Measurements from ENCODE around the gene CHST2.
"Not testable (repeated sequence)": the region's sequence is repeated elsewhere in the genome, so short reads cannot be mapped to it uniquely, and the experiment has no call there.

CHST2 gene

GRCh38 chr3:143119009-143119914 lies at the start of gene CHST2:
Gene CHST2, plus strand, starts transcription at chr3:143119771. Its CDS starts 1,046 bp downstream, at chr3:143120817.
- peak within 1 kb of the TSS; percentile 82 for H3K4me3 ChIP-seq (ENCODE audit: low read depth, low read length)
- TF ChIP-seq CTCF (IDR thresholded peaks at IDR 0.05; ENCODE audit: low read depth, low read length) = peak; percentile 4
- peak; percentile 78 for DNase-seq (ENCODE audit: low read depth, low spot score)
- in situ Hi-C loops (cut with HindIII; ENCODE audit: low sequenced_read_pairs) = no loop called here

GRCh38 chr3:143070977-143071551 lies 48.5 kb upstream of the CHST2 start:
- in situ Hi-C loops (cut with HindIII; ENCODE audit: low sequenced_read_pairs) = no loop called here
- peak; percentile 2 for TF ChIP-seq CTCF (IDR thresholded peaks at IDR 0.05; ENCODE audit: low read depth, low read length)
- DNase-seq (ENCODE audit: low read depth, low spot score) = peak; percentile 75
- H3K4me3 ChIP-seq (ENCODE audit: low read depth, low read length) = no peak overlapping the region

- in situ Hi-C loops (cut with HindIII; ENCODE audit: low sequenced_read_pairs) = no loop called here
- TF ChIP-seq CTCF (IDR thresholded peaks at IDR 0.05; ENCODE audit: low read depth, low read length) = no peak
- H3K4me3 ChIP-seq (ENCODE audit: low read depth, low read length) = no peak overlapping the region
These were observed 47.8 kb upstream of the CHST2 start for GRCh38 chr3:143071776-143072175.

DNA sequence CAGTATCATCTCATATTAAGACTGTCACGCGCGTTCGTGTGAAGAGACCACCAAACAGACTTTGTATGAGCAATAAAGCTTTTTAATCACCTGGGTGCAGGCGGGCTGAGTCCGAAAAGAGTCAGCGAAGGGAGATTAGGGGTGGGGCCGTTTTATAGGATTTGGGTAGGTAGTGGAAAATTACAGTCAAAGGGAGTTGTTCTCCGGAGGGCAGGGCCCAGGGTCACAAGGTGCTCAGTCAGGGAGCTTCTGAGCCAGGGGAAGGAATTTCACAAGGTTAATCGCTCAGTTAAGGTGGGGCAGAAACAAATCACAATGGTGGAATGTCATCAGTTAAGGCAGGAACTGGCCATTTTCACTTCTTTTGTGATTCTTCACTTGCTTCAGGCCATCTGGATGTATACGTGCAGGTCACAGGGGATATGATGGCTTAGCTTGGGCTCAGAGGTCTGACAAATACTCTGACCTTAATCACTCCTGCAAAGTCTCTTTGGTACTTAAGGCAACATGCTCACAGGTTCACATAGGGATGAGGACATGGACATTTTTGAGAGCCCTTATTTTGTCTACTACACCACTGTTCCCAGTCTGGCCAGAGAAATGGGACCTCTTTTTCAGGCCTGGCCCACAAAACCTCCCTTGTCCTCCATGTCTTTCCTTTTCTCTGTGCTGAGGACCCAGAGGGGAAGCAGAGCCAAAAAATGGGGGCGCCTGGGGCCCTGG lies 47.1 kb upstream of the CHST2 start:
- H3K4me3 ChIP-seq (ENCODE audit: low read depth, low read length); DNase-seq (ENCODE audit: low read depth, low spot score); in situ Hi-C loops (cut with HindIII; ENCODE audit: low sequenced_read_pairs): not testable (repeated sequence)

More at GRCh38 chr3:143071776-143072175, 47.8 kb upstream of the CHST2 start:
- no peak for DNase-seq (ENCODE audit: low read depth, low spot score)

DNA sequence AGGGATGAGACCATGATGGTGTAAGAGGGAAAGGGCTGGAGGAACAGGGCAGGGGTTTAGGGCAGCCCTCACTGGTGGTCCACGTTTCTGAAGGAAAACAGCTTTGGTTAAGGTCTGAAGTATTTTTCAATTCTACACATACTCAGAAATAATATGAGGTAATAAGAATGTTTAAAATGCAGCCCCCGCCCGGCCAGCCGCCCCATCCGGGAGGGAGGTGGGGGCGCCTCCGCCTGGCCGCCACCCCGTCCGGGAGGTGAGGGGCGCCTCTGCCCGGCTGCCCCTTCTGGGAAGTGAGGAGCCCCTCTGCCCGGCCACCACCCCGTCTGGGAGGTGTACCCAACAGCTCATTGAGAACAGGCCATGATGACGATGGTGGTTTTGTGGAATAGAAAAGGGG lies 46.0 kb upstream of the CHST2 start:
- in situ Hi-C loops (cut with HindIII; ENCODE audit: low sequenced_read_pairs); H3K4me3 ChIP-seq (ENCODE audit: low read depth, low read length); DNase-seq (ENCODE audit: low read depth, low spot score): not testable (repeated sequence)

- DNase-seq (ENCODE audit: low read depth, low spot score); H3K4me3 ChIP-seq (ENCODE audit: low read depth, low read length); in situ Hi-C loops (cut with HindIII; ENCODE audit: low sequenced_read_pairs): not testable (repeated sequence)
These were observed 45.6 kb upstream of the CHST2 start for GRCh38 chr3:143073983-143074382.

- in situ Hi-C loops (cut with HindIII; ENCODE audit: low sequenced_read_pairs) = no loop called here
- peak; percentile 19 for DNase-seq (ENCODE audit: low read depth, low spot score)
- no peak for TF ChIP-seq CTCF (IDR thresholded peaks at IDR 0.05; ENCODE audit: low read depth, low read length)
- no peak overlapping the region for H3K4me3 ChIP-seq (ENCODE audit: low read depth, low read length)
These were observed 40.7 kb upstream of the CHST2 start for GRCh38 chr3:143078883-143079282.

DNA sequence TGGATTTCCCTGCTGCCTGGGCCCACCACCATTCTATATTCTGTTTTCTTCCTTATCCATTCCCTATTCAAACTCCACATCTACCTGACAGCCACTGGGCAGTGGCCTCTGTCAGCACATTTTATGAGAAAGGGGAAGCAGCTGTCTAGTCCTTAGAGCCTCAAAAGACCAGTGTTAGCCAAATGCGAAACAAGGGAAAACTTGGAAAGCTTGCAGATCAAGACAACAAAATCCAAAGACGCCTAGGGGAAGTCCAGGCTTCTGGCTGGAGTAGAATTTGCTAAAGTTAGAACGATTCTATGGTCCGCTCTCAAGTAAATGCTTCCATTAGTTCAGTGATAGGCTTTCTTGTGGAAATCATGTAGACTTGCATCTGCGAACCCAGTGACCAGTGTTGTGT lies 39.4 kb upstream of the CHST2 start:
- in situ Hi-C loops (cut with HindIII; ENCODE audit: low sequenced_read_pairs) = no loop called here

More for the DNA sequence above, 39.4 kb upstream of the CHST2 start:
- H3K4me3 ChIP-seq (ENCODE audit: low read depth, low read length) = no peak overlapping the region
- DNase-seq (ENCODE audit: low read depth, low spot score) = no peak
- no peak for TF ChIP-seq CTCF (IDR thresholded peaks at IDR 0.05; ENCODE audit: low read depth, low read length)

Data from astrocyte of the spinal cord (primary cell).